ENCODE measurements around the gene ITGB7. TPM values are rescaled to one million over a fixed set of nuclear protein-coding genes. Genes with fewer than 3 reads are reported as not detected.

The ITGB7 gene
- total RNA-seq, 4 donors from 2014 or later, result 2.9 to 29.1 (median 6.8) TPM

- no peaks in the 10 kb centered on the region for H3K36me3 ChIP-seq
- WGBS, result 80% methylated on average over 6 of the region's 6 CpGs
- H3K27ac ChIP-seq, result no peak overlapping the region
- H3K4me1 ChIP-seq, result no peaks in the 10 kb centered on the region
- H3K9me3 ChIP-seq, result no peaks in the 10 kb centered on the region
- TF ChIP-seq CTCF (IDR thresholded peaks at IDR 0.05), result no peak
- TF ChIP-seq POLR2AphosphoS5 (IDR thresholded peaks at IDR 0.05), result no peak
- TF ChIP-seq EP300 (IDR thresholded peaks at IDR 0.05), result no peak
- no peak for TF ChIP-seq POLR2A (IDR thresholded peaks at IDR 0.05)
- DNase-seq (ENCODE audit: low spot score in 2 of 2), result no peak
- H3K27me3 ChIP-seq, result no peaks in the 10 kb centered on the region
- no peak overlapping the region for H3K4me3 ChIP-seq
Observed at GRCh38 chr12:53151039-53151438, 56.0 kb downstream of the ITGB7 start.

- H3K27me3 ChIP-seq, result no peaks in the 10 kb centered on the region
- no peak for DNase-seq (ENCODE audit: low spot score in 2 of 2)
- WGBS, result 91% methylated on average over 15 of the region's 15 CpGs
- TF ChIP-seq POLR2AphosphoS5 (IDR thresholded peaks at IDR 0.05) (no peak), EP300 (IDR thresholded peaks at IDR 0.05) (no peak), POLR2A (IDR thresholded peaks at IDR 0.05) (no peak), CTCF (IDR thresholded peaks at IDR 0.05) (no peak)
- H3K36me3 ChIP-seq, result no peaks in the 10 kb centered on the region
- no peak overlapping the region for H3K27ac ChIP-seq
- H3K9me3 ChIP-seq, result no peaks in the 10 kb centered on the region
- H3K4me3 ChIP-seq, result no peak overlapping the region
- H3K4me1 ChIP-seq, result no peaks in the 10 kb centered on the region
Observed at GRCh38 chr12:53147653-53148052, 59.4 kb downstream of the ITGB7 start.

GRCh38 chr12:53147181-53147580 lies 59.9 kb downstream of the ITGB7 start:
- H3K27me3 ChIP-seq, result no peaks in the 10 kb centered on the region
- no peaks in the 10 kb centered on the region for H3K9me3 ChIP-seq
- H3K36me3 ChIP-seq, result no peaks in the 10 kb centered on the region
- H3K4me1 ChIP-seq, result no peaks in the 10 kb centered on the region
- H3K4me3 ChIP-seq, result no peak overlapping the region
- TF ChIP-seq POLR2A (IDR thresholded peaks at IDR 0.05), result no peak
- no peak for TF ChIP-seq POLR2AphosphoS5 (IDR thresholded peaks at IDR 0.05)
- TF ChIP-seq CTCF (IDR thresholded peaks at IDR 0.05), result no peak
- TF ChIP-seq EP300 (IDR thresholded peaks at IDR 0.05), result no peak
- no peak for DNase-seq (ENCODE audit: low spot score in 2 of 2)
- no peak overlapping the region for H3K27ac ChIP-seq
- WGBS, result 92% methylated on average over 5 of the region's 5 CpGs

GRCh38 chr12:53145383-53146260 lies 61.4 kb downstream of the ITGB7 start:
- no peaks in the 10 kb centered on the region for H3K36me3 ChIP-seq
- H3K4me3 ChIP-seq, result no peak overlapping the region
- DNase-seq (ENCODE audit: low spot score in 2 of 2), result no peak
- no peak for TF ChIP-seq POLR2AphosphoS5 (IDR thresholded peaks at IDR 0.05)
- TF ChIP-seq POLR2A (IDR thresholded peaks at IDR 0.05), result no peak
- no peak for TF ChIP-seq CTCF (IDR thresholded peaks at IDR 0.05)
- TF ChIP-seq EP300 (IDR thresholded peaks at IDR 0.05), result no peak
- no peaks in the 10 kb centered on the region for H3K9me3 ChIP-seq
- 90% methylated on average over 5 of the region's 5 CpGs for whole genome bisulfite sequencing
- no peak overlapping the region for H3K27ac ChIP-seq
- H3K4me1 ChIP-seq, result no peaks in the 10 kb centered on the region
- H3K27me3 ChIP-seq, result no peaks in the 10 kb centered on the region

- no peak for DNase-seq (ENCODE audit: low spot score in 2 of 2)
- no peaks in the 10 kb centered on the region for H3K27me3 ChIP-seq
- H3K27ac ChIP-seq, result no peak overlapping the region
- H3K36me3 ChIP-seq, result no peaks in the 10 kb centered on the region
- TF ChIP-seq POLR2AphosphoS5 (IDR thresholded peaks at IDR 0.05), result no peak
- no peak for TF ChIP-seq EP300 (IDR thresholded peaks at IDR 0.05)
- TF ChIP-seq CTCF (IDR thresholded peaks at IDR 0.05), result no peak
- no peak for TF ChIP-seq POLR2A (IDR thresholded peaks at IDR 0.05)
- H3K4me1 ChIP-seq, result no peaks in the 10 kb centered on the region
- no peak overlapping the region for H3K4me3 ChIP-seq
- H3K9me3 ChIP-seq, result no peaks in the 10 kb centered on the region
- WGBS, result 86% methylated on average over 4 of the region's 4 CpGs
Observed at GRCh38 chr12:53143355-53143754, 63.7 kb downstream of the ITGB7 start.
